Activated B cell treated with CpG ODN at 0.5 μM for 24 hours (primary cell): ENCODE measurements around the gene ARHGAP30. TPM values are rescaled to one million over a fixed set of nuclear protein-coding genes. Genes with fewer than 3 reads are reported as not detected.

Experiments used
- ATAC-seq: fragments of 200-7000 bp; cut with Tn5 transposase; one replicate; pipeline ENCODE4 v1.10.0; 2021; ENCODE audit warnings: low read depth, mild to moderate bottlenecking, moderate library complexity
- CTCF ChIA-PET: fragments of 350-600 bp; sonication (Branson Sonifier 250); formaldehyde crosslinking; loops from one replicate; lab custom pipeline; 2021; ENCODE audit warnings: antibody characterized with exemption; lab: Charles Lee
- POLR2A ChIA-PET: fragments of 350-600 bp; sonication (Branson Sonifier 250); formaldehyde crosslinking; loops from one replicate; lab custom pipeline; 2021; ENCODE audit warnings: antibody characterized with exemption; lab: Charles Lee
- DNase-seq: peaks from one replicate; pipeline ENCODE4 v3.0.0; 2022
- H3K27ac Mint-ChIP-seq: one replicate; pipeline ENCODE4 v1.8.0; 2020; ENCODE audit warnings: mixed read lengths
- H3K27me3 Mint-ChIP-seq: one replicate; pipeline ENCODE4 v1.8.0; 2021; ENCODE audit warnings: mixed read lengths
- H3K36me3 Mint-ChIP-seq: one replicate; pipeline ENCODE4 v1.8.0; 2021; ENCODE audit warnings: low read depth, mixed read lengths
- H3K4me1 Mint-ChIP-seq: one replicate; pipeline ENCODE4 v1.8.0; 2021; ENCODE audit warnings: mixed read lengths
- H3K4me3 Mint-ChIP-seq: one replicate; pipeline ENCODE4 v1.8.0; 2020; ENCODE audit warnings: mild to moderate bottlenecking, mixed read lengths
- H3K9me3 Mint-ChIP-seq: one replicate; pipeline ENCODE4 v1.8.0; 2020; ENCODE audit warnings: mixed read lengths
- intact Hi-C: fragments of 100-400 bp; cut with micrococcal nuclease; formaldehyde crosslinking; loops from one replicate; pipeline ENCODE4 v1.15.1; 2024
- total RNA-seq: library from RNA; stranded (reverse); gene quantifications from 2 replicates; pipeline ENCODE4 v1.2.3, GENCODE V29; 2022
- TF ChIP-seq, protein P1 (sequence below): fragments of 200-600 bp; IDR thresholded peaks from one replicate; pipeline ENCODE4 v1.8.0; 2022; ENCODE audit warnings: antibody characterized with exemption, mild to moderate bottlenecking

The ARHGAP30 gene
- total RNA-seq, 1 donor from 2014 or later, result 158 TPM

DNA sequence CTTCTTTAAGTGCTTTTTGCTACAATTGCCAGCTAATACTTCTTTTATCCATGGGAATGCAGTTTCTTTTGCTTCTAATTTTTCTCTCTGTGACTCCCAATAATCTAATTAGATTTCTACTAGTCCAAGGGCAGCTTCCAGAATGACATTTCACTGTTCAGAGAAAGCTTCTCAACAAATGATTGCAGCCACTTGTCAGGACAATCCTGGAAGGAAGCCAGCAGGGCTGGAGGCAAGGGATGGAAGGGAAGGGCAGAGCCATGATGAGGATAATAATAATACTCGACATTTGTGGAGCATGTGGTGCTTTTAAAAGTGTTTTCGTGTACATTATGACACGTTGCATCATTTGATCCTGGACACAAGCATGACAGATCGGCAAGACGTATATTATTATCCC is 68.2 kb downstream of the ARHGAP30 start:
- H3K27me3 Mint-ChIP-seq, result no peaks in the 10 kb centered on the region
- ChIA-PET POLR2A (no interaction called here), CTCF (no interaction called here)
- no peaks in the 10 kb centered on the region for H3K9me3 Mint-ChIP-seq
- ATAC-seq (no peak), DNase-seq (no peak)
- TF ChIP-seq, protein P1, sequence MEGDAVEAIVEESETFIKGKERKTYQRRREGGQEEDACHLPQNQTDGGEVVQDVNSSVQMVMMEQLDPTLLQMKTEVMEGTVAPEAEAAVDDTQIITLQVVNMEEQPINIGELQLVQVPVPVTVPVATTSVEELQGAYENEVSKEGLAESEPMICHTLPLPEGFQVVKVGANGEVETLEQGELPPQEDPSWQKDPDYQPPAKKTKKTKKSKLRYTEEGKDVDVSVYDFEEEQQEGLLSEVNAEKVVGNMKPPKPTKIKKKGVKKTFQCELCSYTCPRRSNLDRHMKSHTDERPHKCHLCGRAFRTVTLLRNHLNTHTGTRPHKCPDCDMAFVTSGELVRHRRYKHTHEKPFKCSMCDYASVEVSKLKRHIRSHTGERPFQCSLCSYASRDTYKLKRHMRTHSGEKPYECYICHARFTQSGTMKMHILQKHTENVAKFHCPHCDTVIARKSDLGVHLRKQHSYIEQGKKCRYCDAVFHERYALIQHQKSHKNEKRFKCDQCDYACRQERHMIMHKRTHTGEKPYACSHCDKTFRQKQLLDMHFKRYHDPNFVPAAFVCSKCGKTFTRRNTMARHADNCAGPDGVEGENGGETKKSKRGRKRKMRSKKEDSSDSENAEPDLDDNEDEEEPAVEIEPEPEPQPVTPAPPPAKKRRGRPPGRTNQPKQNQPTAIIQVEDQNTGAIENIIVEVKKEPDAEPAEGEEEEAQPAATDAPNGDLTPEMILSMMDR, result no peak
- no peak overlapping the region for H3K4me3 Mint-ChIP-seq
- no peak overlapping the region for H3K27ac Mint-ChIP-seq
- intact Hi-C loops, result loop anchor here (1.0 kb wide), 1 partner anchor 12 kb away; no protein-coding TSS in a partner anchor
- peaks cover 25% of the 10 kb centered on the region for H3K36me3 Mint-ChIP-seq
- H3K4me1 Mint-ChIP-seq, result peaks cover 3% of the 10 kb centered on the region

DNA sequence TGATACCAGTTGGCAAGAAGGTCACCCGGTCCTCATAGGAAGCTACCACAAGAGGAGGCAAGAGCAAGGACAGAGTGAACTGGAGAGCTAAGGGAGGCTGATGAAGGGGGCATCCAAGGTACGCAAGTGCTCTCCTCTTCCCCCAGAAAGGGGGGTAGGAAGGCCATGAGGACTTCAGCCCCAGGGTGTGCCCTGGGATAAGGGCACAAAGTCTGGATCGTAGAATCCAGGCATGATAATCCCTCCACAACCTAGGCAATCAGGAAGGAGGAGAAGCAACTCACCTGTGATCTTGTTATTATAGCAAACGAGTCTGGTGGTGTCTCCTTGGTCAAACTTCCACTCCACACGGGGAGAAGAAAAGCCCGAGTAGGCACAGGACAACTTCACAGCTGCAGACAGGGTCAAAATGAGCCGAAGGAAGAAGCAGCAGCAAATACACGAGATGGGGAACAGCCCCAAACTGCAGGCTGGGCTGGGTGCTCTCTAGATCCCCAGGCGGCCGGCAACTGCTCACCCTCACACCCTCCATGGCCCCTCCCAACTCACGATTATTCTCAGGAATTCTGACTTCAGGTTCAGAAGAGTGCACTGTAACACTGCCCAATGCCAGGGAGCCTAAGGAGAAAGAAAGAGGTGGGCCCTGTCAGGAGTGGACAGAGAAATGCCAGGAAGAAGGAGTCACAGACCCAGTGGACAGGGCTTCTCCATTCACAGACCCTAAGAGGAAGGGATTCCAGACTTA is 68.8 kb downstream of the ARHGAP30 start:
- no peaks in the 10 kb centered on the region for H3K9me3 Mint-ChIP-seq
- H3K4me1 Mint-ChIP-seq, result peaks cover 3% of the 10 kb centered on the region
- POLR2A ChIA-PET, result interaction anchor here (0.6 to 1.9 kb wide), 2 partner anchors 45 to 726 kb away, joined by 3 to 4 read pairs; partner anchors contain the start of gene USF1
- CTCF ChIA-PET, result no interaction called here
- ATAC-seq (no peak), DNase-seq (no peak)
- peaks cover 25% of the 10 kb centered on the region for H3K36me3 Mint-ChIP-seq
- no peak overlapping the region for H3K27ac Mint-ChIP-seq
- H3K4me3 Mint-ChIP-seq, result no peak overlapping the region
- intact Hi-C loops, result loop anchor here (1.0 kb wide), 1 partner anchor 12 kb away; no protein-coding TSS in a partner anchor
- H3K27me3 Mint-ChIP-seq, result no peaks in the 10 kb centered on the region
- TF ChIP-seq, protein P1, result no peak

DNA sequence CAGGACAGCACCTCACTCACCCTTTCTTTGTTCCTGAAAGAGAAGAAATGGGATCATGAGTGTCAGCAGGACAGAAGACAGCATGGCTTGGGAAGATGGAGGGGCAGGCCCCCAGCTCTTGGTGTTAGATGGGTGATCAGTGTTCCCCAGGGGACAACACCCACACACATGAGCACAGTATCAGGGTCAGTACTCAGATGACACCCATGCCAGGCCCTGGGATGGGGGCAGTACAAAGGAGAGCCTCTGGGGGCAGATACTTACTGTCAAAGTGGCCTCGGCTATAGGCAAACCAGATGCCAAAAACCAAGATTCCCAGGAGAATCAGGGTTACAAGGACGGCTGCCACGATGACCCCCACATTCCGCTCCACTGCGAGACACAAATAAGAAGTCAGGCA is 70.3 kb downstream of the ARHGAP30 start:
- H3K9me3 Mint-ChIP-seq, result no peaks in the 10 kb centered on the region
- TF ChIP-seq, protein P1, result no peak
- DNase-seq (no peak), ATAC-seq (no peak)
- peaks cover 25% of the 10 kb centered on the region for H3K36me3 Mint-ChIP-seq
- CTCF ChIA-PET, result interaction anchor here (1.3 kb wide), 1 partner anchor 14 kb away, joined by 4 read pairs; no protein-coding TSS in a partner anchor
- POLR2A ChIA-PET, result interaction anchor here (1.9 kb wide), 1 partner anchor 47 kb away, joined by 4 read pairs; the partner anchor contains the start of gene USF1
- no peak overlapping the region for H3K4me3 Mint-ChIP-seq
- intact Hi-C loops, result loop anchor here (5.0 kb wide), 1 partner anchor 383 kb away; no protein-coding TSS in a partner anchor
- no peaks in the 10 kb centered on the region for H3K27me3 Mint-ChIP-seq
- H3K27ac Mint-ChIP-seq, result no peak overlapping the region
- H3K4me1 Mint-ChIP-seq, result peaks cover 3% of the 10 kb centered on the region

DNA sequence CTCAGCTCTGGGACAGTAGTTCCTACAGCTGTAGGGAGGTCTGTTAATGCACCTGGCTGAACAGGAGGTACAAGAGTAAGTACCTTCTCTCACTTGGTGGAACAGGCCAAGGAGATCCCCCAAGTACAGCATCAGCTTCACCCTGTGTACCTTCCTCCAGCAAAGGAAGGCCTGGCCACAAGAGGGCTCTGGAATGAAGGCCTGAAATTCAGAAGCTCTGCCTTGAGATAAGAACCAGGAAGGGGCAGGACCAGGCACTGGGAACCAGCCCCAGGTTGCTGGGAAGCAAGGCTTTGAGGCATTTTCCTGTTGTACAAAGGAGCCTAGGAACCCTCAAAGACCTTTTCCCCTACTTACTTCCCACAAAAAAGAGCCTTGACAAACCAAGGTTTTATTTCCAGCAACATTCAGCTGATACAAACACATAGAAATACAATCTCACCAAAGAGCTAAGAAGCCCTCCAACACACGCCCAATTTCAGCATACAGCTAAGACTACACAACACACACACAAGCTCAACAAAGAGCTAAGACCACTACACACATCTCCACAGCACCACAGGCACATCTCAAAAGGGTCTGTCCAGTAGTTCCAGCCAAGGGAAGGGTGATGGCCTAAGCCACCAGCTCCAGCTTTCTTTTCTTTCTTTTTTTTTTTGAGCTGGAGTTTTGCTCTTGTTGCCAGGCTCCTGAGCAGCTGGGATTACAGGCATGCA is 72.2 kb downstream of the ARHGAP30 start:
- ChIA-PET CTCF (interaction anchor here (0.6 to 3.7 kb wide), 29 partner anchors 8 to 386 kb away, joined by 3 to 79 read pairs (median 5); partner anchors contain the start of genes ARHGAP30, B4GALT3, F11R and KLHDC9), POLR2A (interaction anchor here (0.6 to 2.2 kb wide), 11 partner anchors 16 to 169 kb away, joined by 3 to 15 read pairs (median 8); partner anchors contain the start of genes ARHGAP30, F11R, KLHDC9 and NIT1)
- ATAC-seq (peak; percentile 81), DNase-seq (peak; percentile 29)
- Mint-ChIP-seq H3K27me3 (no peaks in the 10 kb centered on the region), H3K4me1 (peaks cover 3% of the 10 kb centered on the region), H3K4me3 (no peak overlapping the region), H3K9me3 (no peaks in the 10 kb centered on the region), H3K36me3 (peaks cover 25% of the 10 kb centered on the region), H3K27ac (peak overlapping the region; percentile 42)
- intact Hi-C loops, result loop anchor here (1.0 to 5.0 kb wide), 6 partner anchors 41 to 385 kb away; partner anchors contain the start of genes ARHGAP30, KLHDC9, TSTD1 and USF1
- TF ChIP-seq, protein P1, result no peak

Other genes with a start within 250 kb of the ARHGAP30 start
- not detected in 2 replicates for gene CD244, start 207.0 kb downstream of the ARHGAP30 start, total RNA-seq
- not detected in 2 replicates for gene ITLN1, start 184.7 kb downstream of the ARHGAP30 start, total RNA-seq
- not detected in 2 replicates for gene ITLN2, start 115.1 kb downstream of the ARHGAP30 start, total RNA-seq
- 11.1 and 11.6 TPM in 2 replicates for gene F11R, start 48.7 kb downstream of the ARHGAP30 start, total RNA-seq
- 69.8 and 70.2 TPM in 2 replicates for gene TSTD1, start 30.9 kb downstream of the ARHGAP30 start, total RNA-seq
- 134 and 143 TPM in 2 replicates for gene USF1, start 23.9 kb downstream of the ARHGAP30 start, total RNA-seq
- gene NECTIN4, start 19.7 kb upstream of the ARHGAP30 start, total RNA-seq, result not detected in 2 replicates
- gene KLHDC9, start 28.5 kb upstream of the ARHGAP30 start, total RNA-seq, result 2.9 and 3.6 TPM in 2 replicates
- gene PFDN2, start 48.1 kb upstream of the ARHGAP30 start, total RNA-seq, result 43.8 and 67.9 TPM in 2 replicates
- gene NIT1, start 48.2 kb upstream of the ARHGAP30 start, total RNA-seq, result 40.5 and 43.9 TPM in 2 replicates
- gene DEDD, start 62.8 kb upstream of the ARHGAP30 start, total RNA-seq, result 39.5 and 40.5 TPM in 2 replicates
- 107 and 127 TPM in 2 replicates for gene UFC1, start 84.1 kb upstream of the ARHGAP30 start, total RNA-seq
- gene USP21, start 89.6 kb upstream of the ARHGAP30 start, total RNA-seq, result 31.9 and 38.1 TPM in 2 replicates
- 31.5 and 40.7 TPM in 2 replicates for gene PPOX, start 96.5 kb upstream of the ARHGAP30 start, total RNA-seq
- 40.7 and 41.7 TPM in 2 replicates for gene B4GALT3, start 107.6 kb upstream of the ARHGAP30 start, total RNA-seq
- not detected in 2 replicates for gene ADAMTS4, start 129.2 kb upstream of the ARHGAP30 start, total RNA-seq
- 69.1 and 73.9 TPM in 2 replicates for gene NDUFS2, start 132.5 kb upstream of the ARHGAP30 start, total RNA-seq
- 0.60 and 0.69 TPM in 2 replicates for gene FCER1G, start 145.4 kb upstream of the ARHGAP30 start, total RNA-seq
- not detected in 2 replicates for gene APOA2, start 153.7 kb upstream of the ARHGAP30 start, total RNA-seq
- 11.7 and 12.4 TPM in 2 replicates for gene TOMM40L, start 156.2 kb upstream of the ARHGAP30 start, total RNA-seq
- 0.15 TPM in 1 of 2 replicates, not detected in the other for gene NR1I3, start 168.3 kb upstream of the ARHGAP30 start, total RNA-seq
- not detected in 2 replicates for gene PCP4L1, start 188.9 kb upstream of the ARHGAP30 start, total RNA-seq
- gene MPZ, start 240.1 kb upstream of the ARHGAP30 start, total RNA-seq, result 5.8 and 6.6 TPM in 2 replicates
- gene SDHC, start 244.5 kb upstream of the ARHGAP30 start, total RNA-seq, result 160 and 179 TPM in 2 replicates